ENCODE results near the gene REG1A.

Gene REG1A

DNA sequence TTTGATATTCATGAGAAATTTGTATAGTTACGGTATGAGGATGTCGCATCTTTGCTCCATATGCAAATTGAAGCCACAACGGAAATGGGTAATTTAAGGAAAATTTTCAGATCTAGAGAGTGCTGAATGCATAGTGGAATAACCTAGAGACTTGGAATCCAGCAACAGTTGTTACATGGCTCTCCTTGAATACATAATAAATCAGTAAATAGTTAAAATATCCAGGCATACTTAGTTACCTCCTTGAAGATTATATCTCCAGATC, 5.4 kb downstream of the REG1A start:
- no peak for DNase-seq (ENCODE audit: low read depth in 2 of 2)

GRCh38 chr2:79128406-79128805, 8.1 kb downstream of the REG1A start:
- DNase-seq (ENCODE audit: low read depth in 2 of 2): no peak

DNA sequence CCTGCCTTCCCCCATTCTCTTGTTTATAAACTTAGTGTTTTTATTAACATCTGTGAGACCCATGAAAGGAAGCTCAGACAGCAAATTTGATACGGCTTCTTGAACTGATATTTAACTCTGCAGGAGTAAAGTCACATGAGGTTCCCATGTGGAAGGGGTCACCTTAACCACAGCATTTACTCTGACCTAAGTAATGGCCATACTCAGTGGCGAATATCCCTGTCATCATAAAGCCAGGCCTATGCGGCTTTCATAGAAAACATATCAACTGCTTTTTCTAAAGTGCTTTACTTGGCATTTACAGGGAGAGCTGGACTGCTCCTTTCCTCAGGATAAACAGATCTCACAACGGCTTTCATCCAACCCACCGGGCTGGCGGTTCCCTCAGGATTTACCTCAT, 9.0 kb downstream of the REG1A start:
- no peak for DNase-seq (ENCODE audit: low read depth in 2 of 2)

DNA sequence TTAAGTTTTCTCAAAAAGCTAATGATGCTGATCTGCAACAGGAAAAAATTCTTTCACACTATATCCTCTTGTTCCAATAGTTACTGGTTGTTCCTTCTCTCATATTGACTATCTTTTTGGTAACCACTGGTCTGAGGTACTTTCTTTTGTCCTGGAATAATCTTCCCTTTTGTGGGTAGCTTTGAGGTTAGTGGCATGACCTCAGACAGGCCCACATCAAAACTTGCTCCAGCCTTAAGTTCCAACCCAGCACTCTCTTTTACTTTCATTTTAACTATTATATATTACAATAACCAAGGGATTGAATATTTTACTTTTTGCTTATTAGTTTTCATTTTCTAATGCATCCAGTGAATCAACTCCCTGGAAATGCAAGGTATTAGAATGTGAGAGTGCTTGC, 9.5 kb downstream of the REG1A start:
- no peak for DNase-seq (ENCODE audit: low read depth in 2 of 2)

DNA sequence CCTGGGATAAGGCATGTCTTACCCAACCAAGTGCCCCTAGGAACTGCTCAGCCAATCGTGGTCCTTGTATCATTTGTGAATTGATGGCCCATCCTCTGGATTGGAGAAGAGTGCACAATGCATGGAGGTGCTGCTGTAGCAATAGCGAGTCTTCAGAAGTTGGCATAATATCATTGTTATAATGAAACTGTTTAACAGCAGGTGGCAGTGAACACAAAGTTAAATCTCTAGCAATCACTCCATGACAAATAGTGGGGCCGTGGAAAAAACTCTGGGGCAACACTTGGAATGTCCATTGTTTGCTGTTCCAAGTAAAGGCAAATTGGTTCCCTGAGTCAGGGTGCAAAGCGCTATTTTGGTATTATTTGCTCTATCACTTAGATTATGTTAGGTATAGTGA, 11.4 kb downstream of the REG1A start:
- no peak for DNase-seq (ENCODE audit: low read depth in 2 of 2)

DNA sequence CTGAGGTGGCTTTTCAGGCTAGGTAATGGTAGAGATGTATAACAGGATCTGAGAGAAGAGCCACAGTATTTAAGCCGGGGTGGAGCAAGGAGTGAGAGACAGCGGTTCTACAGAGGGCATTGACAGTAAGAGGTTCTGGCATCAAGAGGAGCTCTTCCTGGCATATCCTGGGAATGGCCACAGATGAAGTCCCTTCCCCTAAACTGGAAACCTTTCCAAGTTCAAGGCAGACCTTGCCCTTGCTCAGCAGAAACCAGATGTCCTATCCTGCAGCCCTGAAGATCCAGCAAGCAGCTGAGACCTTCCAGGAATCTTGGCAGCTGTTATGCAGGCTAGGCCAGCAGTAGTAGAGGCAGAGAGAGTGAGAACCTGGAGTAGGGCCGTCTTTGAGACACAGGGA, 18.1 kb downstream of the REG1A start:
- no peak for DNase-seq (ENCODE audit: low read depth in 2 of 2)

- DNase-seq (ENCODE audit: low read depth in 2 of 2): no peak
These were observed 19.1 kb downstream of the REG1A start for GRCh38 chr2:79139423-79139822.

DNA sequence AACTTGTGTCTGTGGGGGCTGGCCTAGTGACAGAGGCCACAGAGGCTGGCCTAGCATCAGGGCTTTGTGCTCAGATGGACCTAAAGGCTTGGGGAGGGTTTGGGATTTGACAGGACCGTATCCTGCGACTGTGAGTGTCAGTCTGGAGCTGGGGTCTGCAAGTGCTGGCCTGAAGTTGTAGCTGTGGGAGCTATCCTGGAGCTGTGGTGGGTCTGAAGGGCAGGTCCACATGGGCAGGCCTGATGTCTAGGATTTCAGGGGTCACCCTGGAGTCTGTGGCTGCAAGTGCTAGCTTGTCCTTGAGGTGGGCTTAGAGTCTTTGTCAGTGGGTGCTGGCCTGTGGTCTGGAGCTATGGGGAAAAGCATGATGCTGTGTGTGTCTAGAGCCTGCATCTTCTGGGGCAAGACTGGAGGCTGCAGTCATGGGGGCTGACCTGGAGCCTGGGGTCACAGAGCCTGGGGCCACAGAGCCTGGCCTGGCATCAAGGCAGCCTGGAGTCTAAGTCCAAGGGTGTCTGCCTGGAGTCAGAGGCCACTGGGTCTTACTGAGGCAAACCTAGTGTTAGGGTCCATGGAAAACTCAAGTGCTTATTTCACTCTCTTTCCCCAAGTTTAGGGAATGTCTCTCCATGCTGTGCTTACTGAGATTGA, 35.7 kb downstream of the REG1A start:
- no peak for DNase-seq (ENCODE audit: low read depth in 2 of 2)

GRCh38 chr2:79159030-79159429, 38.7 kb downstream of the REG1A start:
- no peak for DNase-seq (ENCODE audit: low read depth in 2 of 2)

DNA sequence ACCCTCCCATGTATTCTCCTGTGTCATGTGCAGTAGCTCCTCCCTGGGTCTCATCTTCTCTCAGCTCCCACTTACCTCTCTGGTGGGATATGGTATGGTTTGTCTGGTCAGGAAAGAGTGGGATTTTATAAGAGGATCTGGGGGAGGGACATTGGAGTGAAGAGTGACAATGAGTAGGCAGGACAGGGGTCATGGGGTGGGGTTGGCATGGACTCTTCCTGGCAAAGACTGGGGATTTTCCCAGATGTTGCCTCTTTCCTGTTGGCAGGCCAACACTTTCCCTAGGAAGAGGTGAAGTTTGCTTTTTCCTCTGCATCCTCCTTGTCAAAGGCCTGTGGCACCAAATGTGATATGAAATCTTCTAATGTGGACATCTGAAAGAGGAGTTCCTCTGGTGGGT, 39.4 kb downstream of the REG1A start, which contains the start of gene REG3A:
Gene REG3A, minus strand, starts transcription at position 101 of the 400 bp plus-strand sequence. CDS start 348 bp downstream, outside the sequence.
- no peak for DNase-seq (ENCODE audit: low read depth in 2 of 2)

DNA sequence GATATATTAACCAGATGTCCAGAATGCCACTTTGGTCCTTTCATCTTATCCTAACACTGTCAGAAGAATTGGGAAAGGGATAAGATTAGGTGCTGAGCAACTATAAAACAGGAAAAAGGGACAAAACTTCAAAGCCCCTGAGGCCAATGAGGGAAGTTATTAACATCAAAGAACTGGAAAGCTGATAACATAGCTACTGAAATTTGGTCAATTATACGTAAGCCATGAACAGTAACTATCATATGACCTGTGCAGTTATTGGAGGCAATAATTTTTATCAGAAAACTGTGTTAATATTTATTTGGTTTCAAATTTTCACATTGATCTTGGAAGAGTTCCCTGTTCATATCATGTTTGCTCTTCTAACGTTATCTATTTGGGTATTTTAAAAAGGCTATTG, 41.8 kb downstream of the REG1A start:
- no peak for DNase-seq (ENCODE audit: low read depth in 2 of 2)

DNA sequence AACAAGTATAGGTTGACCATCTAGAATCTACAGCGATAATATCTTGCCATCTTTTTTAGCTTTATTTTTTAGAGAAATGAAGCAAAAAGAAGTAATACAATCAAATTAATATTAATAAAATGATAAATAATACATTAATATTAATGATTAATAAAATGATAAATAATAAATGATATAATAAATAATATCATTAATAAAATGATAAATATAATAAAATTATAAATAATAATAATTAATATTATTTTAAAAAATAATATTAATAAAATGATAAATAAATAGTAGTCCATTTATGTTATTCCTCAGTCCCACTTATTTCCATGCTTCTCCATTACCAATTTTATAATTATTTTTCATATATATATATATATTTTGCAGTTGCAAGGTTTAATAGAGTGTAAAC, 42.5 kb downstream of the REG1A start:
- DNase-seq (ENCODE audit: low read depth in 2 of 2): no peak

DNA sequence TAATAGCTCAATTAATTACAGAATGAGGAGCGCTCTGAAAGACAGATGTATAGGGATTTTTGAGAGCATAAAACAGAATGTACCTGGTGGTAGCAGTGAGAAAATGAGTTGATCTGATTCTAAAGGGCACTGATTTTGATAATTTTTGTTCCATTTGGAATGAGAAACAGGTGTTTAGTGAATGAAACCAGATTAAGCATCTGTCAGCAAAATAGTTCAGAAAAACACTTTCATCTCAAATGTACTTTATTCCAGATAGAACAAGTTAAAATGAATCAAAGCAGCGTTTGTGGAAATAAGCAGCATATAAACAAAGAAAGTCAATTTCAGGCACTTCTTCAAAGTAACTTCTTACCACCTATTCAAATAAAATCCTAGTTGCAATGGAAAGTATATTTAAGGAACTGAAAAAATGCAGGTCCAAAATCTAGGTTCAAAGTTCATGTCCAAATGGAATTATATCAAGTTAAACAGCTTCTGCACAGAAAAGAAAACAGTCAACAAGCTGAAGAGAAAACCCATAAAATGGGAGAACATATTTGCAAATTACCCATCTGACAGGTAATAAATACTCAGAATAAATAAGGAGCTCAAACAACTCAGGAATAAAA, 51.2 kb downstream of the REG1A start:
- no peak for DNase-seq (ENCODE audit: low read depth in 2 of 2)
